Sigmoid colon (tissue), 7 donors: ENCODE data around the gene TDRD3. TPM values are rescaled to one million over a fixed set of nuclear protein-coding genes. Genes with fewer than 3 reads are reported as not detected.
A peak's percentile ranks its signal among the peaks of the same experiment; 100 is the strongest.

Experiments used
- DNase-seq: peaks from one replicate; pipeline ENCODE4 v3.0.0-alpha.2; 2019
- H3K27ac ChIP-seq, 4 donors: fragments of 200-600 bp; sonication (generic); one replicate each; pipeline ENCODE4 v1.5.1; 2016 to 2019; ENCODE audit warnings: mild to moderate bottlenecking in 1 of 4
- H3K27me3 ChIP-seq, 3 donors: fragments of 200-600 bp; sonication (generic); one replicate each; pipeline ENCODE4 v1.5.1; 2019; ENCODE audit warnings: mild to moderate bottlenecking in 1 of 3
- H3K36me3 ChIP-seq, 4 donors: fragments of 200-600 bp; sonication (generic); one replicate each; pipeline ENCODE4 v1.5.1; 2016 to 2019
- H3K4me1 ChIP-seq, 4 donors: fragments of 200-600 bp; sonication (generic); one replicate each; pipeline ENCODE4 v1.5.1; 2017 to 2019
- H3K4me3 ChIP-seq, 4 donors: fragments of 200-600 bp; sonication (generic); one replicate each; pipeline ENCODE4 v1.5.1; 2017 to 2019; ENCODE audit warnings: mild to moderate bottlenecking in 2 of 4, moderate library complexity in 1 of 4
- H3K9me3 ChIP-seq, 4 donors: fragments of 200-600 bp in 3 of 4; sonication (generic) in 3 of 4; one replicate each; pipeline versions ENCODE4 v1.5.1 to v1.6.1; 2013 to 2019
- CTCF ChIP-seq, 4 experiments: fragments of 450-650 bp in 3 of 4; fragments of 200-600 bp in 1 of 4; IDR thresholded peaks; one replicate each; pipeline ENCODE4 v1.5.1; 2016 to 2019; ENCODE audit warnings: antibody characterized with exemption in 4 of 4, mild to moderate bottlenecking in 3 of 4, moderate library complexity in 2 of 4
- EP300 ChIP-seq, 4 donors: sonication (generic); formaldehyde crosslinking; IDR thresholded peaks; one replicate each; pipeline ENCODE4 v1.6.1; 2017; ENCODE audit warnings: antibody characterized with exemption in 4 of 4
- POLR2A ChIP-seq, 2 donors: fragments of 450-650 bp; IDR thresholded peaks; one replicate each; pipeline ENCODE4 v1.6.1; 2016; ENCODE audit warnings: antibody characterized with exemption in 2 of 2, mild to moderate bottlenecking in 2 of 2, moderate library complexity in 2 of 2
- POLR2AphosphoS5 ChIP-seq, 4 donors: sonication (generic); formaldehyde crosslinking; IDR thresholded peaks; one replicate each; pipeline ENCODE4 v1.6.1; 2017; ENCODE audit warnings: antibody characterized with exemption in 4 of 4
- WGBS, 2 donors: extraction: QIAGEN DNeasy Blood & Tissue Kit; methylation state at CpG; one replicate each; pipeline ENCODE4 v1.1.7; 2013; 5-methylcytosine and 5-hydroxymethylcytosine counted together
- intact Hi-C: fragments of 100-400 bp; cut with DNase I; formaldehyde crosslinking; loops from one replicate; pipeline ENCODE4 v1.15.1; 2023
- polyA plus RNA-seq, 3 donors: library from polyadenylated mRNA; stranded (reverse); fragments of 200-250 nt; gene quantifications; one replicate each; pipeline ENCODE4 v1.2.3, GENCODE V29; 2013
- total RNA-seq, 4 donors: library from RNA; depleted of rRNA; stranded (reverse); fragments of >200 nt; gene quantifications; one replicate each; pipeline ENCODE4 v1.1.0, GENCODE V29; 2016
- donor health status: healthy with polysubstance abuse.
- donor health status: Bipolar disorder and iron deficiency.
- donor health status: healthy.

The TDRD3 gene
- total and polyA plus RNA-seq, 7 donors = 9.3 to 43.5 (median 27.4) TPM

DNA sequence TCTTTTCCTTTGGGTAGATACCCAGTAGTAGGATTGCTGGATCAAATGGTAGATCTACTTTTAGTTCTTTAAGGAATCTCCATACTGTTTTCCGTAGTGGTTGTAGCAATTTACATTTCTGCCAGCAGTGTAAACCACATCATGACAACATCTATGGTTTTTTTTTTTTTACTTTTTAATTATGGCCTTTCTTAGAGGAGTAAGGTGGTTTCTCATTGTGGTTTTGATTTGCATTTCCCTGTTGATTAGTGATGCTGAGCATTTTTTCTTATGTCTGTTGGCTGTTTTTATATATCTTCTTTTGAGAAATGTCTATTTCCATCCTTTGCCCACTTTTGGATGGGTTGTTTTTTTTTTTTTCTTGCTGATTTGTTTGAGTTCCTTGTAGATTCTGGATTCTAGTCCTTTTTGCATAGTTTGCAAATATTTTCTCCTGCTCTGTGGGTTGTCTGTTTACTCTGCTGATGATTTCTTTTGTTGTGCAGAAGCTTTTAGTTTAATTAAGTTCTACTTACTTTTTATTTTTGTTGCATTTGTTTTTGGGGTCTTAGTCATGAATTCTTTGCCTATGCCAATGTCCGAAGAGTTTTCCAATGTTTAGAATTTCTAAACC is 38.8 kb downstream of the TDRD3 start:
- H3K36me3 ChIP-seq = no peaks in the 10 kb centered on the region
- H3K4me1 ChIP-seq = no peaks in the 10 kb centered on the region
- intact Hi-C loops = loop anchor here (10.0 kb wide), 1 partner anchor 271 kb away; the partner anchor contains the start of gene DIAPH3
- no peak for DNase-seq
- no peak overlapping the region for H3K27ac ChIP-seq
- no peaks in the 10 kb centered on the region for H3K27me3 ChIP-seq
- no peaks in the 10 kb centered on the region for H3K9me3 ChIP-seq
- no peak overlapping the region for H3K4me3 ChIP-seq
- WGBS, 2 donors = 89 to 97% methylated on average over 2 of the region's 2 CpGs
- TF ChIP-seq POLR2AphosphoS5 (IDR thresholded peaks at IDR 0.05) (no peak), EP300 (IDR thresholded peaks at IDR 0.05) (no peak), POLR2A (IDR thresholded peaks at IDR 0.05) (no peak), CTCF (IDR thresholded peaks at IDR 0.05) (no peak)

- no peak for DNase-seq
- TF ChIP-seq CTCF (IDR thresholded peaks at IDR 0.05) (no peak), POLR2A (IDR thresholded peaks at IDR 0.05) (no peak), EP300 (IDR thresholded peaks at IDR 0.05) (no peak), POLR2AphosphoS5 (IDR thresholded peaks at IDR 0.05) (no peak)
- no peaks in the 10 kb centered on the region for H3K36me3 ChIP-seq
- H3K27me3 ChIP-seq = no peaks in the 10 kb centered on the region
- intact Hi-C loops = loop anchor here (10.0 kb wide), 1 partner anchor 274 kb away; the partner anchor contains the start of gene DIAPH3
- peaks cover 0 to 5% (median 0%) of the 10 kb centered on the region in 4 donors for H3K4me1 ChIP-seq
- H3K27ac ChIP-seq = no peak overlapping the region
- no peak overlapping the region for H3K4me3 ChIP-seq
- H3K9me3 ChIP-seq = no peaks in the 10 kb centered on the region
- 49 to 53% methylated on average over 2 of the region's 2 CpGs for WGBS, 2 donors
These were observed 42.2 kb downstream of the TDRD3 start for GRCh38 chr13:60439201-60439600.

DNA sequence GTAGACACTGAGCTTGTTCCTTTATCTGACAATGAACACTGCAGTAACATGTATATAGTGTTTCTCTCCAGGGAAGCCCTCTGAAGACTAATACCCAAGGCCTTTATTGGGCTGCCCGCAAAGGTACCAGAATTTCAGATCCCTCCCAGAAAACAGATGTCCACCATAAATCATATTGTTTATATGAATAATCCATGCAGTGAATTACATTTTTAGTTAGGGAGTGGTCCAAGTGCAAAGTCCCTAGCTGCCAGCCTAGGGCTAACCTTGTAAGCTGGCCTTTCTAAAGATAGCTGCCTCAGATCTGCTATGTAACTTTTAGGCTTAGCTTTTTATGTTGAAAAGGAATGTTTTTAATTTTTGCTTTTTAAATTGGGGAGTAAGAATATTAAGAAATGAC is 44.7 kb downstream of the TDRD3 start:
- Histone ChIP-seq H3K27me3 (no peaks in the 10 kb centered on the region), H3K4me3 (no peak overlapping the region), H3K4me1 (peaks cover 0 to 13% (median 3%) of the 10 kb centered on the region in 4 donors), H3K27ac (no peak overlapping the region), H3K9me3 (no peaks in the 10 kb centered on the region), H3K36me3 (no peaks in the 10 kb centered on the region)
- DNase-seq = no peak
- no peak for TF ChIP-seq POLR2AphosphoS5 (IDR thresholded peaks at IDR 0.05)
- TF ChIP-seq EP300 (IDR thresholded peaks at IDR 0.05) = no peak
- TF ChIP-seq CTCF (IDR thresholded peaks at IDR 0.05) = no peak
- TF ChIP-seq POLR2A (IDR thresholded peaks at IDR 0.05) = no peak
- WGBS, 2 donors = 21 to 72% methylated on average over 1 of the region's 1 CpG
- intact Hi-C loops = loop anchor here (10.0 kb wide), 1 partner anchor 1513 kb away; no protein-coding TSS in a partner anchor

GRCh38 chr13:60448907-60449510 is 52.0 kb downstream of the TDRD3 start:
- Histone ChIP-seq H3K36me3 (no peaks in the 10 kb centered on the region), H3K9me3 (no peaks in the 10 kb centered on the region), H3K27ac (no peak overlapping the region), H3K27me3 (no peaks in the 10 kb centered on the region), H3K4me1 (peaks cover 0 to 8% (median 3%) of the 10 kb centered on the region in 4 donors), H3K4me3 (no peak overlapping the region)
- WGBS, 2 donors = 26 to 51% methylated on average over 2 of the region's 2 CpGs
- intact Hi-C loops = loop anchor here (10.0 kb wide), 1 partner anchor 1506 kb away; no protein-coding TSS in a partner anchor
- TF ChIP-seq POLR2A (IDR thresholded peaks at IDR 0.05) = no peak
- TF ChIP-seq CTCF (IDR thresholded peaks at IDR 0.05) = peak in 3 of 4 experiments; percentile 61 to 69 (median 65)
- DNase-seq = no peak
